Lung (tissue), 12 donors: Measurements from ENCODE around the gene IL4R. TPM values are rescaled to one million over a fixed set of nuclear protein-coding genes. Genes with fewer than 3 reads are reported as not detected.
"Not testable (repeated sequence)": the region's sequence is repeated elsewhere in the genome, so short reads cannot be mapped to it uniquely, and the experiment has no call there.

Experiments
- ATAC-seq: fragments of 200-7000 bp; cut with Tn5 transposase; one replicate; pipeline ENCODE4 v1.9.1; 2020; ENCODE audit warnings: moderate number of reproducible peaks; ENCODE audit not compliant: insufficient read depth, low FRiP score
- DNase-seq, 3 donors: peaks; one replicate each; pipeline ENCODE4 v3.0.0-alpha.2; 2013 to 2017
- H3K27ac ChIP-seq, 2 donors: one replicate each; pipeline ENCODE4 v1.5.1; 2013; ENCODE audit warnings: mild to moderate bottlenecking in 2 of 2, moderate library complexity in 2 of 2, control low read depth in 1 of 2, inconsistent platforms in 1 of 2, low read depth in 1 of 2, low read length in 1 of 2
- H3K27me3 ChIP-seq, 3 donors: one replicate each; pipeline ENCODE4 v1.5.1; 2013; ENCODE audit warnings: low read length in 2 of 3; ENCODE audit not compliant: control insufficient read depth in 3 of 3, insufficient read depth in 3 of 3
- H3K36me3 ChIP-seq, 4 donors: one replicate each; pipeline ENCODE4 v1.5.1; 2013; ENCODE audit warnings: low read length in 4 of 4, mild to moderate bottlenecking in 1 of 4, moderate library complexity in 1 of 4; ENCODE audit not compliant: control insufficient read depth in 4 of 4, insufficient read depth in 4 of 4
- H3K4me1 ChIP-seq, 5 donors: one replicate each; pipeline ENCODE4 v1.5.1; 2013; ENCODE audit warnings: low read length in 5 of 5, mild to moderate bottlenecking in 2 of 5, moderate library complexity in 1 of 5; ENCODE audit not compliant: control insufficient read depth in 5 of 5, insufficient read depth in 5 of 5
- H3K4me3 ChIP-seq: one replicate; pipeline ENCODE4 v1.5.1; 2013; ENCODE audit warnings: mild to moderate bottlenecking, control low read depth, moderate library complexity
- H3K9ac ChIP-seq, 2 donors: one replicate each; pipeline ENCODE4 v1.5.1; 2013; ENCODE audit warnings: low read length in 2 of 2, control low read depth in 1 of 2; ENCODE audit not compliant: insufficient read depth in 1 of 2
- H3K9me3 ChIP-seq, 4 donors: one replicate each; pipeline ENCODE4 v1.5.1; 2013; ENCODE audit warnings: low read length in 3 of 4, mild to moderate bottlenecking in 1 of 4, moderate library complexity in 1 of 4; ENCODE audit not compliant: control insufficient read depth in 4 of 4, insufficient read depth in 3 of 4
- CTCF ChIP-seq: IDR thresholded peaks from 2 replicates; pipeline ENCODE4 v1.5.1; 2012; ENCODE audit warnings: mild to moderate bottlenecking; ENCODE audit errors: control extremely low read depth, extremely low read depth
- WGBS, 2 donors: extraction: QIAGEN DNeasy Blood & Tissue Kit; methylation state at CpG; one replicate each; pipeline ENCODE4 v1.1.7; 2013; 5-methylcytosine and 5-hydroxymethylcytosine counted together
- polyA plus RNA-seq, 2 donors: library from polyadenylated mRNA; stranded (reverse); fragments of 200-250 nt; gene quantifications; one replicate each; pipeline ENCODE4 v1.2.1, GENCODE V29; 2013
- total RNA-seq, 2 donors: library from RNA; depleted of rRNA in 1 of 2; stranded (reverse); fragments of >200 nt in 1 of 2; gene quantifications; one replicate each; pipeline ENCODE4 v1.2.1, GENCODE V29; 2014 to 2021
- donor health status: control.
- donor health status: control.
- donor health status: Bipolar disorder and iron deficiency.
- donor health status: healthy.
- donor health status: DM: yes; HTN: yes; CAD: no.

The IL4R gene
- total and polyA plus RNA-seq, 4 donors = 61.3 to 175 (median 114) TPM

GRCh38 chr16:27408602-27409031 lies 94.8 kb downstream of the IL4R start:
- 67 to 69% methylated on average over 6 of the region's 6 CpGs for WGBS, 2 donors
- ATAC-seq = no peak
- DNase-seq = no peak
- Histone ChIP-seq H3K27me3 (no peaks in the 10 kb centered on the region), H3K9ac (no peak overlapping the region), H3K27ac (peak overlapping the region in 1 of 2 donors; percentile 28), H3K4me3 (no peak overlapping the region), H3K4me1 (peaks cover 0 to 14% (median 10%) of the 10 kb centered on the region in 5 donors), H3K9me3 (no peaks in the 10 kb centered on the region), H3K36me3 (peaks cover 0 to 3% (median 0%) of the 10 kb centered on the region in 4 donors)
- no peak for TF ChIP-seq CTCF

- H3K4me3 ChIP-seq, H3K27me3 ChIP-seq, DNase-seq, H3K9me3 ChIP-seq, ATAC-seq, H3K36me3 ChIP-seq, H3K9ac ChIP-seq, H3K27ac ChIP-seq: not testable (repeated sequence)
- H3K4me1 ChIP-seq = peaks cover 0 to 14% (median 9%) of the 10 kb centered on the region in 5 donors
- 90 to 92% methylated on average over 2 of the region's 2 CpGs for WGBS, 2 donors
Observed at GRCh38 chr16:27409958-27410357, 96.2 kb downstream of the IL4R start.

GRCh38 chr16:27410761-27411160 lies 97.0 kb downstream of the IL4R start:
- no peak for ATAC-seq
- DNase-seq = no peak
- no peak overlapping the region for H3K4me3 ChIP-seq
- H3K27ac ChIP-seq = no peak overlapping the region
- peaks cover 0 to 13% (median 6%) of the 10 kb centered on the region in 5 donors for H3K4me1 ChIP-seq
- TF ChIP-seq CTCF = no peak
- no peak overlapping the region for H3K9ac ChIP-seq
- no peaks in the 10 kb centered on the region for H3K27me3 ChIP-seq
- WGBS, 2 donors = 29 to 59% methylated on average over 1 of the region's 1 CpG
- H3K36me3 ChIP-seq = peaks cover 0 to 3% (median 0%) of the 10 kb centered on the region in 4 donors
- H3K9me3 ChIP-seq = no peaks in the 10 kb centered on the region

GRCh38 chr16:27413956-27414355 lies 100.2 kb downstream of the IL4R start:
- no peak for DNase-seq
- Histone ChIP-seq H3K4me3 (no peak overlapping the region), H3K27me3 (no peaks in the 10 kb centered on the region), H3K9me3 (no peaks in the 10 kb centered on the region), H3K9ac (no peak overlapping the region), H3K27ac (no peak overlapping the region), H3K4me1 (peaks cover 0 to 5% (median 0%) of the 10 kb centered on the region in 5 donors), H3K36me3 (no peaks in the 10 kb centered on the region)
- ATAC-seq = no peak
- WGBS, 2 donors = 67 to 89% methylated on average over 2 of the region's 2 CpGs
- no peak for TF ChIP-seq CTCF

Other genes starting within 250 kb of the IL4R start
- not detected for gene C16orf82, start 247.0 kb upstream of the IL4R start, total RNA-seq
- not detected for gene C16orf82, start 247.0 kb upstream of the IL4R start, polyA plus RNA-seq
- 1 to 10 TPM; 4.6 to 7.0 TPM for gene KDM8, start 110.4 kb upstream of the IL4R start, total RNA-seq
- gene KDM8, start 110.4 kb upstream of the IL4R start, polyA plus RNA-seq = 1 to 10 TPM; 2.6 to 4.8 TPM
- gene NSMCE1, start 45.2 kb upstream of the IL4R start, total RNA-seq = 10 to 100 TPM; 37.4 to 59.1 TPM
- gene NSMCE1, start 45.2 kb upstream of the IL4R start, polyA plus RNA-seq = 10 to 100 TPM; 55.4 to 75.4 TPM
- gene IL21R, start 88.2 kb downstream of the IL4R start, total RNA-seq = 1 to 10 TPM; 3.4 to 6.3 TPM
- gene IL21R, start 88.2 kb downstream of the IL4R start, polyA plus RNA-seq = 1 to 10 TPM; 1.0 to 4.6 TPM
- 10 to 100 TPM; 71.1 to 84.0 TPM for gene GTF3C1, start 235.9 kb downstream of the IL4R start, total RNA-seq
- 10 to 100 TPM; 33.5 to 63.9 TPM for gene GTF3C1, start 235.9 kb downstream of the IL4R start, polyA plus RNA-seq
- gene KATNIP, start 236.2 kb downstream of the IL4R start, total RNA-seq = 10 to 100 TPM; 35.1 to 46.4 TPM
- gene KATNIP, start 236.2 kb downstream of the IL4R start, polyA plus RNA-seq = 10 to 100 TPM in 1 of 2 donors, 1 to 10 TPM in 1; 9.7 to 13.5 TPM